ENCODE data around the gene CDON.
A peak's percentile ranks its signal among the peaks of the same experiment; 100 is the strongest.
"Not testable (repeated sequence)": the region's sequence is repeated elsewhere in the genome, so short reads cannot be mapped to it uniquely, and the experiment has no call there.

CDON gene

DNA sequence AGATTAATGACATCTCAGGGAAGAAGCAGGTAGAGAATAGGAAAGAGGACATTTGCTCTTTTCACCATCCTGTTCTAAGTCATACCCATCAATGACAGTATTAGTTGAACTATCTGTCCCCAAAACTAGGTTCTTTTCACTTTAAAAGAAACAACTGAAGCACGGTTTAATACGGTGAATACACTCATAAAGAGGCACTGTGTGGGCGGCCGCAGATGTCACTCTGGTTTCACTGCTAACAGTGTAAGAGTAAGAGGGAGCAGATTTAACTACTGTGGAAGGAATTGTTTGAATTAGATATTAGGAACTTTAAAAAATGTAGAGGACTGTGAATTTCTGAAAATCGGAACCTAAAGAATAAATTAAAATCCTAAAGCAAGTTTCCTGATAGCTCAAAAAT, 67.4 kb downstream of the CDON start:
- DNase-seq (ENCODE audit: low read depth, low spot score) = no peak

- no peak for DNase-seq (ENCODE audit: low read depth, low spot score)
Measured at GRCh38 chr11:125994509-125994908, 68.2 kb downstream of the CDON start.

- no peak for DNase-seq (ENCODE audit: low read depth, low spot score)
Measured at GRCh38 chr11:125992893-125993292, 69.8 kb downstream of the CDON start.

DNA sequence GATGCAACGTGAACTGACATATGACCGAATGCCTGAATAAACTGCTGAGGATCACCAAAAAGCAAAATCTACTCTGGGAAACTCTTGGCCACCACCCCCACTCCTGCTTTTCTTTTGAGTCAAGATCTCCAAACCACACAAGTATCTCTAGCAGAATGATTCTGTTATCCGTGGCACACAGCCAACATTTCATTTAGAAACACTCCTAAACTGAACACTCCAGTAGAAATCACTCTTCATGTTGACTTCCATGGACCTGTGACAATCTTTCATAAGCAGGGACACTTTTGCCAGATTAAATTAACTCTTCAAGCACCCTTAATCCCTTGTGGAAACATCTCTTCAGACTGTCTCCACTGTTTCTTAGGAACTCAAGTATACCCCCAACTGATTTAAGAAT, 72.4 kb downstream of the CDON start:
- no peak for DNase-seq (ENCODE audit: low read depth, low spot score)

DNA sequence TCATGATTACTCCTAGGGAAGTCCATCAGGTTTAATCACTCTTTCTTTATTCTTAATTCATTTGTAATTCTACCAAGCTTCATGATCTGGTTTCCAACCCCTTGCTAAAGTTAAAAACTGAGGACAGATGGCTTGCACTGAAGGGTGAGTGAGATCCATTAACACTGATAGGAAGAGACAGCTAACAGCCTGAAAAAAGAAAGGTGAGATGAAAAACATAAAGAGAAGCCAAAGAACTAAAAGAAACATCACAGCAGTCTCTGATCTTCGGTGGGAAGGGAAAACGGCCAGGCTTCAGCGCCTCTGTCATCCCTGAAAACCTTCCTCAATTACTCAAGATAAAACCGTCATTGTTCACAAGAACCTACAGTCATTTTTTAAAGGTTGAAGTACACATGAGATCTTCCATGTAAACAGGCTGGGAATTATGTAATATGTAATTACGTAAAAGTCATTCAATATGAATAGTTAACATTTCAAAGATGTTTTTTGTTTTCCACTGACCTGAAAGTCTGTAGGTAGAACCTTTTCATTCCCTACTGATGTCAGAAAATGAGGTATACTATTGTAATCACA, 75.5 kb downstream of the CDON start:
- no peak for DNase-seq (ENCODE audit: low read depth, low spot score)

DNA sequence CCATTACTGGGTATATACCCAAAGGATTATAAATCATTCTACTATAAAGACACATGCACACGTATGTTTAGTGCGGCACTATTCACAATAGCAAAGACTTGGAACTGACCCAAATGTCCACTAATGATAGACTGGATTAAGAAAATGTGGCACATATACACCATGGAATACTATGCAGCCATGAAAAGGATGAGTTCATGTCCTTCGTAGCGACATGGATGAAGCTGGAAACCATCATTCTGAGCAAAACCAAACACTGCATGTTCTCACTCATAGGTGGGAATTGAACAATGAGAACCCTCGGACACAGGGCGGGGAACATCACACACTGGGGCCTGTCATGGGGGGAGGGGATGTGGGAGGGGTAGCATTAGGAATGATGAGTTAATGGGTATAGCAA, 76.7 kb downstream of the CDON start:
- not testable (repeated sequence) for DNase-seq (ENCODE audit: low read depth, low spot score)

DNA sequence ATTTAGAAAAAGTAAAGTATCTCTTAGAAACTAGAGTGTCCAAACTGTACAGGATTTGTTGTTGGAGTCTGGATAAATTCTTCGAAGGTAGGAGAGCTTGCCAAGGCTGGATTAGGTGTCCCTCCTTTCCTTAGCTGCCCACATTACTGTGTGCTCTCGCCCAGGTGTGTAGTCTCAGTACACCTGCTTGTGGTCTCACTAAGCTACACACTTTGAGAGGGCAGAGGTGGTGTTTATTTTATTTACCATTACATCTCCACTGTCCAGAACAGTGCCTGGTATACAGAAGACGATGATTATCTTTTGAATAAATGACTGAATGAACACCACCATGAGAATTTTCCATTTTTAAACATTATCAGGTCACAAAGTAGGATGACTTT, 80.3 kb downstream of the CDON start:
- DNase-seq (ENCODE audit: low read depth, low spot score) = no peak

GRCh38 chr11:125980436-125980835, 82.2 kb downstream of the CDON start:
- DNase-seq (ENCODE audit: low read depth, low spot score) = peak; percentile 38

GRCh38 chr11:125979511-125979910, 83.2 kb downstream of the CDON start:
- no peak for DNase-seq (ENCODE audit: low read depth, low spot score)

- DNase-seq (ENCODE audit: low read depth, low spot score) = no peak
Measured at GRCh38 chr11:125978778-125979407, 83.8 kb downstream of the CDON start.

DNA sequence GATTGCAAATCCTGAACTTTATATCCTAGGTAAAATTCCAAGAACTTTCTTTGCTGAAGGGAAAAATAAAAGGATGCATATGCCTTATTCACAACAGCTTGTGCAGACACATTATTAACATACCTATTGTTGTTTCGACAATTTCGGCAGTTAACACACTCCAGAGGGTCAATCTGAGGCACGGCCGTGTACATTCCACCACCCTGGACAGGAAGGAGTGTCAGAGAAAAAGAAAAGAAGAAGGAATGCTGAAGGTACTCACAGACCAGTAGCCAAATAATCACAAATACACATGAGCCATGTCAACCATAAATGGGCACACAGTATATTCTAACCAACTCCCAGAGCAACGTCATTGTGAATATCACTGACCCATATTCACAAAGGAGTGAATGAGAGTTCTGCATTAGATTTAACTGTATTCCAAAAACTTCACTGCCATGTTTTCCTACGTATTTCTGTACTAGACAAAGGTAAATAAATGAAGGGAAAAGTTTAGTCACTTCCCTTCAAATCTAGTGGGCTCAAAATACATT, 84.4 kb downstream of the CDON start:
- DNase-seq (ENCODE audit: low read depth, low spot score) = no peak

DNA sequence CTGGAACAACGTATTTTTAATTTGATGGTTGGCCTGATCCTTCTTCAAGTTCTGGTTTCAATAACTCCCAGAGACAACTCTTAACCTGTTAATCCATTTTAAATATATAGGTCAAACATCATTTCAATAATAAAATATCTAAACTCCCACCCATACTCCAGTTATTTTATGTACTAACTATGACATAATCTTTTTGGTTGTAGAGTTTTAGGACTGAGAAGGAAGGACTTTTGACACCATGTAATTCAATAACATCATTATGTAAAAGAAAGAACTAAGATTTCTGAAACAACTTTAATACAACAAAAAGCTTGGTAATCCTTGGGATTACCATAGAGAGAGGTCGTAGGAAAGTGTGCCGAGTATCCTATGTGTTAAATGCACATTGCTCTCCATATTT, 85.3 kb downstream of the CDON start:
- DNase-seq (ENCODE audit: low read depth, low spot score) = no peak

DNA sequence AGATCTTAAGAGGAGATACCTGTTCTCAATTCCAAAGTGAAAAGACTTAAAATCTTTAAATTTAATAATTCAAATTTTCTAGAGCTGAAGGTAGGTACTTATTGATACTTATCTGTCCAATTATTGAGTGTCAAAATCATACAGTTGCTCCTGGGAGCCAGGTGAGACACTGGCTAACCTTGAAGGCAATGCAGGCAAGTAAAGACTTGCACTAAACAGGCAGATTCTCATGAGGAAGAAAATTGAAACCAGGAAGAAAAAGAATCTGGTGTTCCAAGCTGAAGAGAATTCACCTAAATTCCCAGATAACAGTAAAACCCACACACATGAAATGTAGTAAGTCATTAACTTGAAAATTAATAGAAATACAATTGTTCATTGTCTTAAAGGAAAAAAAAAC, 86.5 kb downstream of the CDON start:
- DNase-seq (ENCODE audit: low read depth, low spot score) = no peak

DNA sequence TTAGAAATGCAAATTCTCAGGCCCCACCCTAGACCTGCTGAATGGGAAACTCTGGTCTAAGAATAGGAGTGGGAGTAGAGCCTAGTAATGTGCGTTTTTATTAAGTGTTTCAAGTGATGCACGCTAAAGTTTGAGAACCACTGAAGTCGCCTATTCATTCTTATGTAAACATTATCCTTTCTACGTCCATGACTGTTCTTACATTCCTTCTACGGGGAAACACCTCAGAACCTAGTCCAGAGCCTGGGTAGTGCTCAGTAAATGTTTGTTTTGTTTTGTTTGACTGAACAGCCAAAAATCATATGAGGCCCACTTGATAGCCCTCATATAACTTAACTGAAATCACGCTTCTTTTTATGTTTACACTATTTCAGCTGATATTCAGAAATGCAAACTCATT, 87.0 kb downstream of the CDON start:
- no peak for DNase-seq (ENCODE audit: low read depth, low spot score)

DNA sequence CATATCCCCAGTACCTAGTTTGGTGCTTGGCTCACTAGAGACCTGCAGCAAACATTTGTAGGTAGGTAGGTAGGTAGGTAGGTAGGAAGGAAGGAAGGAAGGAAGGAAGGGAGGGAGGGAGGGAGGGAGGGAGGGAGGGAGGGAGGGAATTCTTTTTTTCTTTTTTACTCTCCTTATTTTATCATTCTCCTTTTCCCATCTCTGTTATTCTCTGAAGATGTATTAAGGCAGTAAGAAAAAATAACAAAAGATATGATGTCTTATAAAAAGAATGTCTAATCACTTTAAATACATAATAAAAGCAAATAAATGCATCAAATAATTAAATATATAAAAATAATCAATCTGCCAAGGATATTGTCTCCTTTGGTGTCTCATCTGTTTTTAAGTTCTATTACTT, 88.4 kb downstream of the CDON start:
- no peak for DNase-seq (ENCODE audit: low read depth, low spot score)

DNA sequence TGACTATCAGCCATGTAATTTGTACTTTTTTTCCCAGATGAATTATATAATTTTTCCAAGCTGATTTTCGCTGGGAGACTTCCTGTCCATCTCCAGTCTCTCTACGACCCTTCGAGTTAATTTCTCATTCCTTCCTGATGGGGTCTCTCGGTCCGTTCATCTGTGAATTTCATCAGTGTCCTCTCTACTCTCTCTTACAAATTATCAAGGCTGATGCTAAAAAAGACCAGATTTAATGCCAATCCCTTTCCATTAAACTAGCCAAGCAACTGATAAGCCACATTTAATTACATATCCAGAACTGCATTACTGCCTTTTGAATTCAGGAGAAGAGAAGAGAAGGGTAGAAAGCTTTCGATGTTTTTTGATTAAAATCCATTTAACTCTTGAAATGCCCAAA, 91.0 kb downstream of the CDON start:
- DNase-seq (ENCODE audit: low read depth, low spot score) = no peak

DNA sequence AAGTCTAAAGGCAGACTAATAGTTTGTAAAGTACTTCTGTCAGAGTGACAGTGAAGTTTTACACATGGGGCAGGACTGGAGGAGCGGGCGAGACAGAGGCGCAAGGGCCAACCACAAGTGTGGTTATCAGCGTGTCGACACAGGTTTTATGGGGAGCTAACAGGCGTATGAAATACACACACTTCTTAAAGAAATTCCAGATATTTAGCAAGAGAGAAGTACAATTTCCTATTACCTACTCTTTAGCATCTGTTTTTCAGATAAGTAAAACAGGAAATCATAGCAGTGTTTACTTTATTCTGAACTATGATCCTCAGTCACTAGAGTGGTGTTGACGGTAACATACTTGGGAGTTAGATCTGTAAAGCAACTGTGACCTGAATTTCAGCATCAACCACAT, 94.3 kb downstream of the CDON start:
- no peak for DNase-seq (ENCODE audit: low read depth, low spot score)

DNA sequence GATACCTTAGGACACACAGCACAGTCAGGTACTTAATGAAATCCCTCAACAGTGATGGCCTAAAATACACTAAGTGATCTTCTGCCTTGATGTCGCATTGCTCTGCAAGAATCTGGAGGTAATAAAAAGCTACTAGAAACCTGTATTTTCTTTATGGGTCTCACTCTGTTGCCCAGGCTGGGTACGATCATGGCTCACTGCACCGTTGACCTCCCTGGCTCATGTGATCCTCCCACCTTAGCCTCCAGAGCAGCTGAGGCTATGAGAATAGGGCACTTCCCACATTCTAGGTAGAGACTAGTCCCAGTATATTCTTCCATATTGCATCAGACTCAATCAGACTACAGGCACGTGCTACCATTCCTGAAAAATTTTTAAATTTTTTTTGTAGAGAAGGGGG, 95.2 kb downstream of the CDON start:
- no peak for DNase-seq (ENCODE audit: low read depth, low spot score)

GRCh38 chr11:125960771-125961170, 101.9 kb downstream of the CDON start:
- peak; percentile 37 for DNase-seq (ENCODE audit: low read depth, low spot score)

DNA sequence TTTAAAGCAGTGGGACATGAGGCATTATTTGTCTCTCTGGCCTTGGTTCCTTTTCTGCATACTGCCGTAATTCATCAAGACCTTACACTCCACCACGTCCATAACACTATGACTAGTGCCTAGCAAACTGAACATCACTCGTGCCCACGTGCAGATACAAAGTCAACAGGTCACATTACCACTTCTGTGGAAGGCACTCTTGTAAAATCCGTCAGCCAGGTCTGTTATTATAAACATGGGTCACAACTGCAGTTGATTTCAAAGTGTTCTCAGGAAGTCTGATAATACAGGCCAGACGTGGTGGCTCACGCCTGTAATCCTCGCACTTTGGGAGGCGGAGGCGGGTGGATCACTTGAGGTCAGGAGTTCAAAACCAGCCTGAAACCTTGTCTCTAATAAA, 102.7 kb downstream of the CDON start:
- no peak for DNase-seq (ENCODE audit: low read depth, low spot score)

- DNase-seq (ENCODE audit: low read depth, low spot score) = no peak
Measured at GRCh38 chr11:125959511-125959910, 103.2 kb downstream of the CDON start.

DNA sequence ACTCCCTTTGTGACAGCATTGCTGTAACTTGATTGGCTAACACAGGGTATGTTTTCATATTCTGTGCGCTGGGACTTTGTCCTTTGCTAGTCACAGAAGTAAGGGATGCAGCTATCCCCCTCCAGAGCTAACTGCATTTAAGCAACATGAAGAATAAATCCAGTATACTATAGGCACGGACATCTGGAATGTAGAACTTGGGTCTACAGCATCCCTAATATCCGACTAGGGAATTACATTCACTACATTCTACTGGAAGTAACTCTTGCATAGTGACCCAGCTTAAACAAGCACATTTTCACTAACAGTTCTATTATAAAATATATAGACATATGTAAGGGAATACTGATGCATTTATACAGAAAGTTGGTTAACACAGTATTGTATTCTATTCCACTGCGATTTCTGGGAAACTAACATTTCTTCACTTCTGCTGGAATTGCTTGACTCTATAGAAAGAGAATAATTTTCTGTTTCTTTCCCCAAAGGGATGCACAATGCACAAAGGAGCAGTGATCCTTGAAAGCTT, 103.7 kb downstream of the CDON start:
- DNase-seq (ENCODE audit: low read depth, low spot score) = no peak

DNA sequence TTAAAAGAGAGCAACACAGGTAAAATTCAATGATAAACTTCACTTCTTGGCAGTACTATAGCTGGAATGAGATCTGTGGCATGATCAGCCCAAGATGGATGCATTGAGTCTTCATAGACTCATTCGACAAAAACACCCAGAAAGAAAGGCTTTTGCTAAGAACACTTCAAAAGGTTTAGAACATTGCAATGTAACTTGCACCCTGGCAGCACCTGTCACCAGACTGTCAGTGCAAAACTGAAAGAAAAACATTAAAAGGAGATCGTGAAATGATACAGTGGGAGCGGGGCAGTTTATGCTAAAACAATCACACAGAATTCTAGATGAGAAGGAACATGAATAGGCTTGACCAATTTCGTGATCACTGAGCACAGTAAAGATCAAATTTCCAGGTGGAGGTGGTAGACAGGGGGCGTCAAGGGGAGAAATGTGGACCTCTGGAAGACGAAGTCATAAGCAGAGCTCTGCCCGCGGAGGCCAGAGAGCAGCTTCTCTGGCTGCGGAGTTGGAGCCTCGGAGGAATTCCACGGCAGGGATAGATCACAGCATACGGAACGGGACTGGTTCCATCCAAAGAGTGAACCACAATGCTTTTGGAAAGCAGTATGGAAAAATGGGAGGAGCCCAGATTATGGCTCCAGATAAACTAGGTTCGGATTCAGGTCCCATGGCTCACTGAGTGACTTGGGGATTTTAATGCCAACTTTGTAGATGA, 104.9 kb downstream of the CDON start:
- DNase-seq (ENCODE audit: low read depth, low spot score) = no peak

Measured in ELF-1 (cell line).